ENCODE data around the gene IFT122. TPM values are rescaled to one million over a fixed set of nuclear protein-coding genes. Genes with fewer than 3 reads are reported as not detected.
"Not testable (repeated sequence)": the region's sequence is repeated elsewhere in the genome, so short reads cannot be mapped to it uniquely, and the experiment has no call there.

IFT122 gene
- total RNA-seq, 2 experiments from 2014 or later = 21.6 to 37.0 TPM

DNA sequence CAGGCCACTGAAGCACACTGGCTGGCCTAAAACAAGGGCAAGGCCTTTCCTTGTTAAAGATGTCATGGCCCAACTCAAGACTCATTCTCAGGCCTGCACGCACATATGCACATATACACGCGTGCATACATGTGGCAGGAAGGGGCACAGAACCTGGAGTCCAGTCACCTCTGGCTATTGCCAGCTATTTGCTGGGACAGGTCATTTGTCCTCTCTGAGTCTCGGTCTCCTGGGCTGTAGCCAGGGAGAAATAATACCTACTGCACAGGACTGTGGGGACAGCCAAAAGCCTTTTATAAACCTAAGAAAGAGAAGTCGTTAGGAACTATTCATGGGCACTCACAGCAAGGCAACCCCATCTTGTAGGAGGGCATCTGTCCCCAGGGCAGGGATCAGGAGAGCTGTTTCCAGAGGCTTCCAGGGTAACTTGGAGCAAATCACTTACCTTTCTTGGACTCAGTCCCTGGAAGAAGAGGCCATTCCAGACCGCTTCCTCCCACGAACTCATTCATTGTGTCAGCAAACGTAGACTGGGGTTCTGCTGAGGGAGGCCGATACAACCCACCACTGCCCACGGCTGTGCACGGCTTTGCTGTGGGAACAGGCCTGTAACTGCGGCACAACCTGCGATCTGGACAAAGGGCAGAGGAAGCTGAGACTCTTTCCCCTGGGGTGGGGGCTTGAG, 47.3 kb downstream of the IFT122 start:
- CTCF ChIA-PET (ENCODE audit: unreplicated experiment) = no interaction called here

DNA sequence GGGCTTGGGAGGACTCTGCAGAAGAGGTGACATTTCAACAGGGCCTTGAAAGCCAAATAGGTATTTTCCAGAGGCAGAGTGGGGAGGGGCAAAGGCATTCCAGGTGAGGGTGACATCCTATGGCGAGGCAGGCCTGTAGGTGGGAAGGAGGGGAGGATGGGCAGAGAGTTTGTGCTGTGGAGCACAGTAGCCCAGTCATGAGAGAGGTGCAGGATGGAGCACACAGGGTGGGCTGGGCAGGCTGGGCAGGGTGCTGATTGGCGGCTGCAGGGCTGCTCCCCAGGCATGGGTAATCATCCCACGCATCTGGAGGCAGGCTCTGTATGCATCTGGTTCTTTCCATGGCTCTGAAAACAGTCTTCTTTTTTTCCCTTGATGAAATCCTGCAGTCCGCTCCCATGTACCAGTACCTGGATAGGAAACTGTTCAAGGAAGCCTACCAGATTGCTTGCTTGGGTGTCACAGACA, 47.9 kb downstream of the IFT122 start:
- CTCF ChIA-PET (ENCODE audit: unreplicated experiment); H3K9me3 ChIP-seq (ENCODE audit: low read length); H3K27ac ChIP-seq (ENCODE audit: low read depth, low read length, poor library complexity, severe bottlenecking); BruUV-seq (replicated peaks); intact Hi-C loops (cut with micrococcal nuclease; ENCODE audit: unreplicated experiment); DNase-seq (ENCODE audit: low spot score); H3K4me2 ChIP-seq (ENCODE audit: low read length); H3K36me3 ChIP-seq (ENCODE audit: insufficient read depth, low read length); H3K4me3 ChIP-seq (ENCODE audit: low read depth, low read length, poor library complexity, severe bottlenecking); POLR2A ChIA-PET; H3K9me2 ChIP-seq (ENCODE audit: insufficient read depth, low read length); H4K20me1 ChIP-seq (ENCODE audit: insufficient read depth, low read length); H3K79me2 ChIP-seq (ENCODE audit: insufficient read depth, low read depth, low read length); H3K4me1 ChIP-seq (ENCODE audit: insufficient read depth, low read length, poor library complexity, severe bottlenecking); H2AFZ ChIP-seq (ENCODE audit: low read length): not testable (repeated sequence)

More for the DNA sequence above, 47.3 kb downstream of the IFT122 start:
- BruUV-seq (replicated peaks) = no TSS peak
- H3K79me2 ChIP-seq (ENCODE audit: insufficient read depth, low read depth, low read length) = no peaks in the 10 kb centered on the region
- H3K36me3 ChIP-seq (ENCODE audit: insufficient read depth, low read length) = peaks cover 11% of the 10 kb centered on the region
- H3K9me2 ChIP-seq (ENCODE audit: insufficient read depth, low read length) = no peaks in the 10 kb centered on the region
- TF ChIP-seq EZH2phosphoT487 (IDR thresholded peaks at IDR 0.05; ENCODE audit: borderline replicate concordance, low read depth, low read length) = no peak
- TF ChIP-seq, protein P1, sequence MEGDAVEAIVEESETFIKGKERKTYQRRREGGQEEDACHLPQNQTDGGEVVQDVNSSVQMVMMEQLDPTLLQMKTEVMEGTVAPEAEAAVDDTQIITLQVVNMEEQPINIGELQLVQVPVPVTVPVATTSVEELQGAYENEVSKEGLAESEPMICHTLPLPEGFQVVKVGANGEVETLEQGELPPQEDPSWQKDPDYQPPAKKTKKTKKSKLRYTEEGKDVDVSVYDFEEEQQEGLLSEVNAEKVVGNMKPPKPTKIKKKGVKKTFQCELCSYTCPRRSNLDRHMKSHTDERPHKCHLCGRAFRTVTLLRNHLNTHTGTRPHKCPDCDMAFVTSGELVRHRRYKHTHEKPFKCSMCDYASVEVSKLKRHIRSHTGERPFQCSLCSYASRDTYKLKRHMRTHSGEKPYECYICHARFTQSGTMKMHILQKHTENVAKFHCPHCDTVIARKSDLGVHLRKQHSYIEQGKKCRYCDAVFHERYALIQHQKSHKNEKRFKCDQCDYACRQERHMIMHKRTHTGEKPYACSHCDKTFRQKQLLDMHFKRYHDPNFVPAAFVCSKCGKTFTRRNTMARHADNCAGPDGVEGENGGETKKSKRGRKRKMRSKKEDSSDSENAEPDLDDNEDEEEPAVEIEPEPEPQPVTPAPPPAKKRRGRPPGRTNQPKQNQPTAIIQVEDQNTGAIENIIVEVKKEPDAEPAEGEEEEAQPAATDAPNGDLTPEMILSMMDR (conservative IDR thresholded peaks at IDR 0.05; ENCODE audit: low read length) = no peak
- H2AFZ ChIP-seq (ENCODE audit: low read length) = no peak overlapping the region
- POLR2A ChIA-PET = no interaction called here
- H3K27ac ChIP-seq (ENCODE audit: low read depth, low read length, poor library complexity, severe bottlenecking) = no peak overlapping the region
- no peak overlapping the region for H3K4me3 ChIP-seq (ENCODE audit: low read depth, low read length, poor library complexity, severe bottlenecking)
- no peak for DNase-seq (ENCODE audit: low spot score)
- H3K4me2 ChIP-seq (ENCODE audit: low read length) = no peak overlapping the region
- no peaks in the 10 kb centered on the region for H4K20me1 ChIP-seq (ENCODE audit: insufficient read depth, low read length)
- no peaks in the 10 kb centered on the region for H3K9me3 ChIP-seq (ENCODE audit: low read length)
- intact Hi-C loops (cut with micrococcal nuclease; ENCODE audit: unreplicated experiment) = no loop called here
- H3K4me1 ChIP-seq (ENCODE audit: insufficient read depth, low read length, poor library complexity, severe bottlenecking) = no peaks in the 10 kb centered on the region

DNA sequence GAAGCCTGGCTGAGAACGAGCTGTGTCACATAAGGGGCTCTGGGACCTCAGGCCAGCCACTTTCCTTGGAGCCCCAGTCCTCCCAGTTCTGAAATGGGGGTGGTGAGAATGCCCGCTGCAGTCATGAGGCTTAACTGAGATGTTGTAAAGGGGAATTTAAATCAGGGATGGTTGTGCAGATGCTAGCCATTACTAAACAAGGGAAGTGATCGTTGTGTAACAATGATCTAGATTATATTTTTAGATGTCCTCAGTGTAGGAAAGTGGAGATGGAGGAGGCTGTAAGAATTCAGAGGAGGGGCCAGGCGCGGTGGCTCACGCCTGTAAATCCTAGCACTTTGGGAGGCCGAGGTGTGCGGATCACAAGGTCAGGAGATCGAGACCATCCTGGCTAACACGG, 49.2 kb downstream of the IFT122 start:
- H4K20me1 ChIP-seq (ENCODE audit: insufficient read depth, low read length); BruUV-seq (replicated peaks): not testable (repeated sequence)

More for the DNA sequence above, 49.2 kb downstream of the IFT122 start:
- CTCF ChIA-PET (ENCODE audit: unreplicated experiment); DNase-seq (ENCODE audit: low spot score); H3K79me2 ChIP-seq (ENCODE audit: insufficient read depth, low read depth, low read length); H3K4me3 ChIP-seq (ENCODE audit: low read depth, low read length, poor library complexity, severe bottlenecking); H3K9me3 ChIP-seq (ENCODE audit: low read length); H2AFZ ChIP-seq (ENCODE audit: low read length); POLR2A ChIA-PET; H3K36me3 ChIP-seq (ENCODE audit: insufficient read depth, low read length); H3K4me1 ChIP-seq (ENCODE audit: insufficient read depth, low read length, poor library complexity, severe bottlenecking); intact Hi-C loops (cut with micrococcal nuclease; ENCODE audit: unreplicated experiment); H3K27ac ChIP-seq (ENCODE audit: low read depth, low read length, poor library complexity, severe bottlenecking); H3K4me2 ChIP-seq (ENCODE audit: low read length); H3K9me2 ChIP-seq (ENCODE audit: insufficient read depth, low read length): not testable (repeated sequence)
